Activated CD8-positive, alpha-beta memory T cell treated with anti-CD3 and anti-CD28 coated beads for 4 hours (primary cell): Measurements from ENCODE around the gene TTLL9.

Source experiments
- DNase-seq, 2 donors: peaks; one replicate each; pipeline ENCODE4 v3.0.0-alpha.2; 2020; ENCODE audit warnings: low read depth in 2 of 2

The TTLL9 gene

DNA sequence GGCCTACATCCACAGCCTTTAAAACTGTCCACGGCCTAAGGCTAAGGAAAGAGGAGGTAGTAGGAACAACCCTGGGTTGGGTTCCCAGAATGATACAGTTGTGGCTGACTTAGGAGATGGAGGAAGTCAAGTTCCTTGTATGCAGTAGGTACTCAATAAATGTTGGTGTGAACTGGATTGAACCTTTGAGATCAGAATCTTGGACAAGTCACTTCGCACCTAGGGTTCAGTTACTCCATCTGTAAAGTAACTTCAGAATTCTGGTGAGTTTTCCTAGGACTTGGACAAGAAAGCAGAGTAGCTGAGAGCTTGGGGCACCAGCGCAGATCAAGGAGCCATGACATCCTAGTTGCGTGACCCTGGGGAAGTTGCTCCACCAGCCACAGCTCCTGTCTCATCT lies 106.6 kb downstream of the TTLL9 start:
- no peak for DNase-seq

DNA sequence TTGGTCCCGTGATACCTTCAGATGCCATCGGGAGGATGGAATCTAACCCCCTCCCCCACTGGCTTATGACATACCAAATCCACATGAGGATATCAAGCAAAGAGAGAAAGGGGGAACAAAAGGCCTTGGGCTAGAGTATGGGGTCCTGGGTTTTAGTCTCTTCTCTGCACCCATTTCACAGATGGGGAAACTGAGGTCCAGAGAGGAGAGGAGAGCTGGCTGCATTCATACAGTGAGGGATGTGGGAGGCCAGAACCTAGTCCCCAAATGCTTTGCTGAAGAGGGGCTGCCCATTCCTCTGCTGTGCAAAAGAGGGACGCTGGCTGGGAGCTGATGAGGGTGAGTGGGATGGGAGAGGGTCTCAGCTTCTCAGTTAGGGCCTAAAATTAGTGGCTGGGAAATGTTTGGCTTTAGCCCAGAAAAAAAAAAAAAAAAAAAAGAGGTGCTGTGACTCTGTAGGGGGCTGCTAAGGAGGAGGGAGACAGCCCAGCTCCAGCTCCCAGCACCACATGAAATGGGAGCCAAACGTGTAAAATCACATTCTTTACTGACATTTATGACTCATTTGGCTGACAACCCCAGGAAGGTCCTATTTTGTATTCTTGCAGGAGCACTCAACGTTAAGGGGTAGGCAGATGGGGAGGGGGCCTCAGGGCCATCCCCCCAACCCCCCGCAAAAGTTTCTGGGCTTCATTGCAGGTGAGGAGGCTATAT lies 109.4 kb downstream of the TTLL9 start:
- no peak for DNase-seq

DNA sequence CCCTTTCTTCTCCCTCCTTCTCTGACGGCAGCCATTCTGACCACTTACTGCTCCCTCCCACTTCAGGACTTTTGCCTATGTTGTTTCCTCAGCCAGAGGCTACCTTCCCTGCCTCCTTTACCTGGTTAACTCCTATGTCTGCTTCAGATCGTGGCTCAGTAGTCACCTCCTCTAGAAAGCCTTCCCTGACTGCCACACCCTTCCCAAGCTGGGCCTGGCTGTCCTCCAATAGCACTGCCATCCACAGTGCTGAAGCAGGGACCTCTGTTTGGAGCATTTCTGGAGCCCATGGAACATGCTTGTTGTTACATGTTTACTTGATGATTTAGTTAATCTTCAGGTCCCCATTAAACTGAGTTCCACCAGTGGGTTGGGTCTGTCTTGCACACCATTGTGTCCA lies 111.3 kb downstream of the TTLL9 start:
- DNase-seq, result no peak

DNA sequence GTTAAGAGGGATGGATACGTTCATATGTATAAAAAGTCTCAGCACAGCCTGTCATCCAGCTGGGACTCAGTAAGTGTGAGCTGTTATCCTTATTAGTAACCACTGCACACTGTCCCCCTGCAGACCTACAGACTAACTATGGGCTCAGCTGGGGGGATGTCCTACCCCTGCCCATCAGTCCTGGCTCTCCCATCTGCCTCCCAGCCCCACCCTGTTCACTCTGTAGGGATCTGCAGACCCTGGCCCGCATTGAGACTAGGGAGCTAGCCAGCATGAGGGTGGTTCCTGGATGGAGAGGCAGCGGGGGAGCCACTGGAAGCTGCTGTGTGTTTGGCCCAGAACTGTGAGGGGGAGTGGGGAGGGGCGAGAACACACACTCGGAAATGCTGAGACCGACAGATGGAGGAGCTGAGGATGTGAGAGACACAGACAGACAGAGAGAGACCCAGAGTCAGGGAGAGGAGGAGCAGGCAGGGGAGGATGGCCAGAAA lies 114.6 kb downstream of the TTLL9 start:
- DNase-seq, result no peak

DNA sequence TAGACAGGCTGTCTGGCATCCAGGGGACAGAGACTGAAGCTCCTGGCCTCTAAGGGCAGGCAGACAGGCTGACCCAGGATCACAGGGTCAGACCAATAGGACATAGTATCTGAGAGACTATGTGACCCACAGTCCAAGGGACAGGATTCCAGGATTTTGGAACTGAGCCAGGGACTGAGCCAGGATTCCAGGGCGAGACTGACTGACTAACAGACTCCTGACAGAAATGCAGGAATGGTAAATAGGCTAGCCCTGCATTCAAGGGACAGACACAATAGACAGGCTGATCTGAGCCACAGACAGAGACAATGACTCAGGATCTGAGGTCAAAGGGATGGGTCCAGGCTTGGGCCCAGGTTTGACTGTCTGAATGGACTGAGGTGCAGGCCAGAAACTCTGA lies 117.3 kb downstream of the TTLL9 start:
- no peak for DNase-seq

DNA sequence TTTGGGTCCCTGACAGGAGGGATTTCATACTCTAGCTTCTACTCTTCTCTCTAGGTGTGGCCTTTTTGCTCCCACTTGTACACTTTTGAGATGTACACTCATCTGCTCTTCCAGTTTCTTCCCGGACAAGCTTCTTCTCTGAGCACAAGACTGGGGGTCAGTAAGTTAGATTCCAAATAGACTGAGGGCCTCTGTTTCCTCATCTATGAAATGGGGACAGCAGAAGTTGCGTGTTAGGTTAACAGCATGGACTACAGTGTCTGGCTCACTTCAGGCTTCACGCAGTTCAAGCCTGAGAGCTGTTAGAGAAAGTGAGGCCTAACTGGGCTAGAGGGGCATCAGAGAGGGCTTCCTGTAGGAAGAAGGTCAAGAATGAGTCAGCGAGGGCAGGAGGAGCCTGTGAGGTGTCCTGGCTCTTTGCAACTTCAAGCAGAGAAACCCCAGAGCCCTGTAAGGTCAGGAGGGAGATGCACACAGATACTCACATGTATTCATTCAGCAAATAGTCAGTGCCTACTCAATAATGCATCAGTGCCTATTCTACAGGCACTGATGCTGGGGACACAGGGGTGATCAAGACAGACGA lies 118.1 kb downstream of the TTLL9 start:
- no peak for DNase-seq

DNA sequence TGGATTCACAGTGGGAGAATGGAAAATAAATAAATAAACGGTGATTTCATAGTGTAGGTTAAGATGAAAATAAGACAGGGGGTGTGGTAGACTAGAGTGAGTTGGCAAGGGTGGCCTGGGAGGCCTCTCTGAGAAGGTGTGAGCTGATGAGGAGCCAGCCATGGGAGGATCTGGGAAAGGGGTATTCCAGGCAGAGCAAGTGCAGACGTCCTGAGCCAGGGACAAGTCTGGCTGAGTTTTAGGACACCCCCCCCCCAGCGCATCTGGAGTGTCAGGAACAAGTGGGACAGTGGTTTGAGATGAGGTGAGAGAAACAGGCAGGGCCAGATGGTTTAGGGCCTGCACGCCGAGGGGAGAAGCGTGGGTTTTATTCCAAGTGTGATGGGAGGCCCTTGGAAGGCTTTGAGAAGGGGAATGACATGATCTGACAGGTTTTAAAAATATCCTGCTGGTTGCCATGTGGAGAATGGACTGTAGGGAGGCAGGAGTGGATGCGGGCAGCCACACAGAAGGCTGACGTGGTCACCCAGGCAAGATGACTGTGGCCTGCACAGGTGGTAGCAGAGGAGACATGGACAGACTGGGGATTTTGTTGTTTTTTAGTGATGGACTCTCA lies 118.7 kb downstream of the TTLL9 start:
- DNase-seq, result no peak

DNA sequence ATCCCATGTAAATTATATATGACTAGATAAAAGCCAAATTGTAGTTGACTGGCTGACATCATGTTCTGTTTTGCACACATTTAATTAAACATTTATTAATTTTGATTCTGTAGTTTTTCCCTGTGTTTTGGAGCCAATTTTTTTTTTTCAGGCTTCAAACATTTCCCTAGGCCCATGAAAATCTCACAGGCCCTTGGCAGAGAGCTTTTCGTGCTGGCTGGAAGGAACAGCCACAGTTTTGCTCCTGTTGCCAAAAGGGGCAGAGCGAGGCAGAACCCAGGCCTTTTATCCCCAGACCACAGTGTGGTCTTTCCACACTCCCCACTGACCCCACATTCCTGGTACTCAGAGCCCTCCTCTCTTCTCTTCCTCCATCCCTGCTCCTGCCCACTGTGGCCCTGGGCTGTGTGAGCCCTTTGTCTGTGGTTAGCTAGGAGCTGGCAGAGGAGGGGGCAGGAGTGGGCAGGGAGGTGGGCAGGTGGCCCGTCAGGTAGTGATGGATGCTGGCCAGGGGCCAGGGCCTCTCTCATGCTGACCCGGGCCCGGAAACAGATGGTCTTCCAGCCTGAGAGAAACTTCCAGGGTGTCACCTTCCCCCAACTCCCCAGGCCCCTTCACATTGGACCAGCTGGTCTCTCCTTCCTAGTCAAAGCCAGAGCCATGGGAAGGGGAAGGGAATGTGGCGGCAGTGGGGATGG lies 120.4 kb downstream of the TTLL9 start:
- DNase-seq, result no peak

DNA sequence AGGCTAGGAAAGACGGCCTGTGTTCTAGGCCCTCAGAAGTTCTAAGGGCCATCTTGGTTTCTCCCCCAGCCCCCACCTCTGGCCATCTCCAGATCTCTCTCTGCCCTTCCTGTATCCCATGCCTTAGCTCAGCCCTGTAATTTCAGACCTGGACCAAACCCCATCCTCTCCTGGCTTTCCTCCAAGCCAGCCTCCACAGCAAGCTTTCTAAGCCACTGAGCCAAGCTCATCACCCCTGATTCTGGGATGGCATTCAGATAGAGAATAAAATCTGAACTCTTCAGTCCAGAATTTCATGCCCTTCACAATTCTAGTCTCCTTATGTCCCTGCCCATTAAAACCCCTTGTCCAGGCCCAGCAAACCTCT lies 120.9 kb downstream of the TTLL9 start:
- DNase-seq, result no peak

DNA sequence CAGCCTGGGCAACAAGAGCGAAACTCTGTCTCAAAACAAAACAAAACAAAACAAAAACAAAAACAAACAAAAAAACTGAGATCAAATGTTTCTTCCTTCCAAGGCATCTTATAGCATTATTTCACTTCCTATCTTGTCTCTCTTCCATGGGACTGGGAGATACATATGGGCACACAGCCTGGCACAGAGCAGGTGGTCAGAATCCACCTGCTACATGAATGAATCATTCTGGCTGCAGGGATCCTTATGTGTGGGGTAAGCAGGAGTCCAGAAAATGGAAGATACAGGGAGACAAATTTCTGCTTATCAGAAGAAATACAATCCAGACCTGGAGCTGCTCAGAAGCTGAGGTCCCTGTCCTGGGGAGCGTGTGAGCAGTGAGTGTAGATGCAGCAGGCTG lies 121.7 kb downstream of the TTLL9 start:
- no peak for DNase-seq
